Measurements from ENCODE around the gene GGA2.
"Not testable (repeated sequence)": the region's sequence is repeated elsewhere in the genome, so short reads cannot be mapped to it uniquely, and the experiment has no call there.

GGA2 gene

DNA sequence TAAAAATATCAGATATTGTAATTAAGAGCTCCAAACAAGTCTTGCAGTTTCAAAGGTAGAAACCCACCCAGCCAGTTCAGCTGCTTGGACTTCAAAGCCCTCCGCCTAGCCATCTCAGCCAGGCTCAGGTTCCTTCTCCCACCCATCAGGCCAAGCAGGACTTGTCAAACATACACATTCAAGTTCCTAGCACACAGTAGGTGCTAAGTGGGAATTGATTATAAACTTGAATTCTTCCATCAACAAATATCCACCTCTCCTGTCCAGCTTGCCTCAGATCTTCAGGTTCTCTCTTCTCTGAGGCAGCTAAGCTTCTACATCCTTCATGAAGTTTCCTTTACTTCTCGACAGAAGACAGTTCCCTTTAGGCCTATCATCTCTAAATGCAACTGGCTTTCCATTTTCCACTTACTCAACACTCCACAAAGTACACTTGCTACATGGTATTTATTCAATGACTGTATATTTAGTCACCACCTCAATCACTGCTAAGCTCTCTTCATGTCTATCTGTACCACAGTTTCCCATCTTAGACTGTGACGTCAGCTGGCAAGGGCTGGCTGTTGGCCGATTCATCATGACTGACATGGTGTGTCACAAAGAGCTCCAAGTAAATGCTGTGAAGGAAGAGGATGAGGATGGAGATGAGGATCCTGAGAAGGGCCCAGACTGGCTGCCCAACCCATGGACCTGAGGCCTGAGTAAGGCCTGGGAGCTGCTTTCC is 44.0 kb downstream of the GGA2 start:
- no peak for DNase-seq

- no peak for DNase-seq
These were observed 45.1 kb downstream of the GGA2 start for GRCh38 chr16:23465179-23465578.

DNA sequence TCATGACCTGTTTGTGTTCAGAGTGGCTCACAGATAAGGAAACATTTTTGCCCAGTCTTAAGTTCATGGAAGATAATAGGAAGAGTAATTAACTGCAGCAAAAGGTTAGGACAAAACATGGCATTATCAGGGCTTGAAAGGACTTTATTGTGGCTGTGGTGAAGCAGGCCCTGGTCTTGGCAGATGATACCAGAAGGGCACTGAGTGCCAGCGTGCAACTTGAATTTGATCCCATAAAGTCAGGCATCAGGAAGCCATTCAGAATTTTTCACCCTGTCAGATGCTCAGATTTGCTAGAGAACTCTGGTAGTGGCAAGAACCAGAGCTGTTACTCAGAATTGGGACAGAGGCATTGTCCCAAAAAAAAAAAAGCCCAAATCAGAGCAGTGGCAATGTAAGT is 46.1 kb downstream of the GGA2 start:
- DNase-seq, result no peak

- peak; percentile 31 for DNase-seq
These were observed 47.3 kb downstream of the GGA2 start for GRCh38 chr16:23462994-23463393.

DNA sequence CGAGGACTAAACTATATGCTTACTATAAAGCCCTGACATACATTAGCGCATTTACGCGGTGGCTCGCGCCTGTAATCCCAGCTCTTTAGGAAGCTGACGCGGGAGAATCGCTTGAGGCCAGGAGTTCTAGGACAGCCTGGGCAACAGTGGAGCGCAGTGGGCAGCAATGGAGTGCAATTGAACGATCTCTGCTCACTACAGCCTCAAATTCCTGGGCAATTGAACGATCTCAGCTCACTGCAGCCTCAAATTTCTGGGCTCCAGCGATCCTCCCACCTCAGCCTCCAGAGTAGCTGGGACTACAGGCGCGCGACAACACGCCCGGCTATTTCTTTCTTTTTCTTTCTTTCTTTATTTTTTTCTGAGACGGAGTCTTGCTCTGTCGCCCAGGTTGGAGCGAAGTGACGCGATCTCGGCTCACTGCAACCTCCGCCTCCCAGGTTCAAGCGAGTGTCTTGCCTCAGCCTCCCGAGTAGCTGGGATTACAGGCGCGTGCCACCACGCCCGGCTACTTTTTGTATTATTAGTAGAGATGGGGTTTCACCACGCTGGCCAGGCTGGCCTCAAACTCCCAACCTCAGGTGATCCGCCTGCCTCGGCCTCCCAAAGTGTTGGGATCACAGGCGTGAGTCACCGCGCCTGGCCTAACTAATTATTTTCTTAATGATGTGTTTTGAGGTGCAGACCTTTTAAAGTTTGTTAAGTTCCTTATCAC is 56.8 kb downstream of the GGA2 start:
- no peak for DNase-seq

DNA sequence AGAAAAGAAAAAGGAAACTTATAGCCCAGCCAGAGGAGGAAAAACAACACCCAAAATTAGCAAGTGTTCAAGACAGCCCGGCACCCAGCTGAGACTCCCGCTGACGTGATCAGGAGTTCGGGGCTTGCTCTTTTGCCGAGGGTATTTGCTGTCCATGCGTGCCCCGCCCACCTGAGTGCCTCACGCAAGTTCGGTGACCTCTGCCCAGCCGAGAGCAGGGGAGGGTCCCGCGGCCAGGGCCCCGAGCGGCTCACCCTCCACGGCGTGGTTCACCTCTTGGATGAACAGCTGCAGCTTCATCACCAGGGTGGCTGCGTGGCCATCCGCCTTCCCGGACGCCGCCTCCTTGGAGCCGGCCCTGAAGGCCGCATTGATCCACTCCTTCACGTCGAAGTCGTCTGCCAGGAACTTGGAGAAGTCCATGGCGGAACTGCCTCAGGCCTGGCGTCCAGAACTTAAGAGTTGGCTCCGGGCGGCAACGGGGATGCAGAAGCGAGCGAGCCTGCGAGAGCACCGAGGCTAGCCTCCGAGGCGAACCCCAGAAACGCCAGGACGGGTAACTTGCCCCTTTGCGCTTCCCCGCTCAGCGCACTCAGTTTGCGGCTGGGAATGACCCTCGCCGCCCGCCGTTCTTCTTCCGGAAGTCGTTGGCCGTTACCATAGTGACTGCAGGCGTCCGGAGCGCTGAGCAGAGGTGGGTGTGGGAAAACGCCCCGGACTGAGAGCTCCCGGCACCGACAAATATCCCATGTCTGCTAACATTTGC is 57.5 kb downstream of the GGA2 start, which contains the start of gene COG7:
COG7 (minus strand) TSS at position 618 of the 766 bp plus-strand sequence; CDS start at position 423, 195 bp downstream.
- DNase-seq, result peak; percentile 78

- DNase-seq, result no peak
These were observed 58.1 kb downstream of the GGA2 start for GRCh38 chr16:23452221-23452571.

- no peak for DNase-seq
These were observed 61.9 kb downstream of the GGA2 start for GRCh38 chr16:23448392-23448791.

DNA sequence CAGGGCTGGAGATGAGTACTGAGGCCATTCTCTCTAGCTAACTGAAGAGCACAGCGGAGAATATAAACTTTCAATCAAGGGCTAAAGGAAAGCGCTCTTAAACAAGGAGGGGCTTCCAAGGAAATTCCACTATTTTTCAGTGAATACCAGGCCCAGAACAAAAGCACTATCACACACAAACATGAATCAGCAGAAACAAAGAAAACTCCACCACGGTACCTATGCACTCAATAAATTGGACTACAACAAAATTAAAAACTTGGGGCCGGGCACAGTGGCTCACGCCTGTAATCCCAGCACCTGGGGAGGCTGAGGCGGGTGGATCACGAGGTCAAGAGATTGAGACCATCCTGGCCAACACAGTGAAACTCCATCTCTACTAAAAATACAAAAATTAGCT is 72.8 kb downstream of the GGA2 start:
- DNase-seq, result not testable (repeated sequence)

GRCh38 chr16:23436951-23437350 is 73.3 kb downstream of the GGA2 start:
- DNase-seq, result no peak

GRCh38 chr16:23435500-23435899 is 74.8 kb downstream of the GGA2 start:
- DNase-seq, result peak; percentile 34

DNA sequence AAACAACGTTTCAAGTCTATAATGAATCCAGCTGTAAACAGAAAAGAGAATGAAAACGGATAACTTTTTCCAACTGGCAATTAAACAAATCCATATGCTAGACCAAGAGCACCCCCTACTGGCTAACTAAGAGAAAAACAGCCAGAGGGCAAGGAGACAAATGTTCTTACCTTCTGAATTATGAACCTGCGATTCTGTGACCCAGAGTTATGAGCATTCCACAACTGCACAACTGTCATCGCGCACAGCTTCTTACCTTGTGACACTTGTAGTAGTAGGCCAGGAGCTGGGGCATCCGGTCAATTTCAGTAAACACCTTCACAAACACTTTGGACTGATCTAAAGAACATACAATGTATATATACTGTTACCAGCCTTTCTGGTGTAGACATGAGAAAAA is 75.9 kb downstream of the GGA2 start:
- peak; percentile 35 for DNase-seq

DNA sequence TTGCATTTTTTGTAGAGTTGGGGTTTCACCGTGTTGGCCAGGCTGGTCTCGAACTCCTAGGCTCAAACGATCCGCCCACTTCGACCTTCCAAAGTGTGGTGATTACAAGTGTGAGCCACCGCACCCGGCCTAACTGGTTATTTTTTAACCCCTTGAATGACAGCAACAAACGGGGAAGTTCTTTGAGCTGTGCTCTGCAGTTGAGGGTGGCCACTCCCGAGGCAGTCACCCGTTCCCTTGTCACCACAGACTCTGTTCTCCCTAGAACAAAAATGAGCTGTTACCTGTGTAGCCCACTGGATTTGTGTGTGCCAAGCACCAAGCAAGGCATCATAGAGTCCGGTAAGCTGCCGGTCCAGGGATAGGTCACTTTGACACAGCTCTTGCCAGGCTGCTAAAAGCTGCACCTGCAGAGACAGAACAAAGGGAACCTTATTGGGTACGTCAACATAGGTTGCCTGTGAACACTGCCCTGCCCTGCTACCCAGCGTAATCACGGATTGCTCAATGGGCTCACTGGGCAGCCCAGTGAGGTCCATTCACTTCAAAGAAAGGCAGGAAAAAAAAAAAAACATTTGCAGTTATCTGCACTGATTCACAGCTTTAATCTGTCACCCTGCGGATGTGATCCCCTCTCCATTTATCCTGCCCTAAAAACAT is 76.9 kb downstream of the GGA2 start:
- DNase-seq, result no peak

DNA sequence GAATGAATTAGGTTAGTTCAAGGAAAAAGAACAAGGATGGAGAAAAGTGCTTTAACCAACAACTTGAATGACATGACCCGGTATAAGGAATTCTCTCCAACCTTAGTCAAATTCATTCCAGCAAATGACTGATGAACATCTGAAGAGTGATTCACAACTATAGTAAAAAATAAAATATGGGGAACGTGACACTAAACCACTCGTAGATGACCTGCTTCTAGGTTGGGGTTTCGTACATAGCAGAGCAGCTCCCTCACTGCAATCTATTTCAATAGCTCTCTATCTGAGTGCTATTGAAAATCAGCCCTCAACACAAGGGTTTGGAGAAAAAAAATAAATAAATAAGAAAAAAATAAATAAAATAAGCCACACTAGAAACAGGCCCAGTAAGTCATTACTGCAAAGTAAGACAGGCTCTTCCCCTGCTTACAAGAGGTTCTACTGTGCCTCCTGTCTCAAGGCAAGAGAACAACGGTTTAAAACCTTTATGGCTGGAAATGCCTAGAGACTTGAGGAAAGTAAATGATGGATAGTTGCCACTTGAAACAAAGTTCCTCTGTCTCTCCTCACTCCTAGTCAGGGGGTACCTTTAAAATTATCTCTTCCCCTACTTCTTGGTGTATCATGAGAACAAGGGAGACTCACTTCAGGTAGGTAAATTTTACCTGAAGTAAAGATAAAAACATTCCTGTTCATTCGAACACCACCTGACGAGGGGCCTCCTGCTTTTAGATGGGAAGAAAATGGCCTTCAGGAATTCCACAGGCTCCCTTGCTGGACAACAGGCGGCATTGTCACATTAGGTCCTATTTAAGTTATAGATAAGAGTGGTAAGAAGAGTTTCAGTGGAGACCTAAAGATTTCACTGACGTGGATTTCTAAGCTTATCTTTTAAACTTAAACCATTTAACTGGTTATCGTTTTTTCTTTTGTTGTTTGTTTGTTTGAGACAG is 77.8 kb downstream of the GGA2 start:
- DNase-seq, result no peak

DNA sequence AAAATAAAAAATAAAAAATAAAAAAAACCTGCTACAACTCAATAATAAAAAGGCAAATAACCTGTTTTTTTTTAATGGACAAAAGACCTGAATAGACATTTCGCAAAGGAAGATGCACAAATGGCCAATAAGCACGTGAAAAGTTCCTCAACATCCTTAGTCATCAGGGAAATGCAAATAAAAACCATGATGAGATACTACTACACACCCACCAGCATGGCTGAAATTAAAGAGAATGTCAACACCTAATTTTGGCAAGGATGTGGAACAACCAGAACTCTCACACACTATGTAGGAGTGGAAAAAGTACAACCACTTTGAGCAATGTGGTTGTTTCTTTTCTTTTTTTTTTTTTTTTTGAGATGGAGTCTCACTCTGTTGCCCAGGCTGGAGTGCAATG is 81.9 kb downstream of the GGA2 start:
- DNase-seq, result no peak

DNA sequence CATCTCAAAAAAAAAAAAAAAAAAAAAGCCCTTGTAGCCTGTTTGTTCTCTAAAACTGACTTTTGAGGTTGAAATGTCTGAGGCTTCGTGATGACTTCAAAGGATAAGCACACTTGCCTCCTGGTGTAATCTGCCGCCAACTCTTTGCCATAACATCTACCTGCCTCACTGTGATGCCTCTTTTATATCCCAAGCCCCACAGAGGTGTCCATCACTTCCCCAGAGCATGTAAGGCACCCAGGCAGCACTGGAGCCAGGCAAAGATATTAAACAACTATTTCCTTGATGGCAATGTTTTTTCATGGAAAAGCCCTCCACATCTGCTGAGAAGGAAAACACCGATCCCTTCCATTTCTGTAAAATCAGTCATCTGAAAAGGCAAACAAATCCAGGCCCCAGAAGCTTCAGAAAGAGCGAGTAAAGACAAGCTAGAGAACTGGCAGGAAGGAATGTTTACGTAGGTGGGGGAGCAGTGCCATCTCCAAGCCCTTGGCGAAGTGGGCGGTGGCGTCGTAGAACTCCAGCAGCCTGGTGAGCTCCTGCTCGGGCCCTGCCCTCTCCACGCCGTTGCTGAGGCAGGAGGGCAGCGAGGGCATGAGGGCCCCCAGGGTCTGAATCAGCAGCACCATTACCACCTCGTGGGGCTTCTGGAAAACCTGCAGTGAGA is 85.9 kb downstream of the GGA2 start:
- peak; percentile 77 for DNase-seq

DNA sequence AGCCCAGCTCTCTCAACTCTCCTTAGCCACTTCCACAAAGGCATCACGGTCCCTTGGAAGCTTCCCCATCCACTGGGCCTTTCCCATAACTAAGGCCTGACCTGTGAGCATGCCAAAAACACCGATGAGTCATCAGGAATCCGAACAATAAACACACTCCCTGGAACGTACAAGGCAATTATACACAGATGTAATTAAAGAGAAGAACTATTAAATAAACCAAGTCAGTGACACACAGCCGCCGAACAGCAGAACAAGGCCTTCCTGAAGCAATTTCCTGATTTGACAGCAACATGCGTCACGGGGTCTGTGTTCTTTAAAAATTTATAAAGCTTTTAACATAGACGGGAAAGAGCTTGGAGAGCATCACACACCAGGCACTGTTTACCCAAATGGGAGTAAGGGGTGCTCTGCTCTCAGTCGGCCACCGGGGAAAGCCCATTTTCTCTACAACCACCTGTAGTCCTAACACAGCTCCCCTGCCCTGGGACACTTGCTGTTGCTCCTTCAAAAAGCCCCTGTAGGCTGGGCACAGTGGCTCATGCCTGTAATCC is 86.7 kb downstream of the GGA2 start:
- peak; percentile 79 for DNase-seq

GRCh38 chr16:23420011-23420410 is 90.3 kb downstream of the GGA2 start:
- DNase-seq, result no peak

DNA sequence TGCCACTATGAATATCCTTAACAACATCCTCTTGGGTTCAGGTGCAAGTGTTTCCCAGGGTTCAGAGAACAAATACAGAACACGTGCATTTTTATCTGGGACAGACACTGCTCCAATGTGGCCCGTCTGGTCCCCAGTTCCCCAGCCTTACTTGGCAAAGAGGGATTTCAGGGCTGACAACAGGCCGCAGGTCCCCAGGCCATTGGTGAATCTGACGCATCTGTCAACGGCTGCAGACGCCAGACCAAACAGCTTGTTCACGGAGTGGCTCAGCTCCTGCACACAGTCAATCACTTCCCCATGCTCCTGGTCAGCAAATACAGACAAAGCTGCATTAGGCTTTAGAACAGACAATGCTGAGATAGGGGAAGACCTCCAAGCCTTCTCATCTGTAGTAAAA is 93.5 kb downstream of the GGA2 start:
- no peak for DNase-seq

DNA sequence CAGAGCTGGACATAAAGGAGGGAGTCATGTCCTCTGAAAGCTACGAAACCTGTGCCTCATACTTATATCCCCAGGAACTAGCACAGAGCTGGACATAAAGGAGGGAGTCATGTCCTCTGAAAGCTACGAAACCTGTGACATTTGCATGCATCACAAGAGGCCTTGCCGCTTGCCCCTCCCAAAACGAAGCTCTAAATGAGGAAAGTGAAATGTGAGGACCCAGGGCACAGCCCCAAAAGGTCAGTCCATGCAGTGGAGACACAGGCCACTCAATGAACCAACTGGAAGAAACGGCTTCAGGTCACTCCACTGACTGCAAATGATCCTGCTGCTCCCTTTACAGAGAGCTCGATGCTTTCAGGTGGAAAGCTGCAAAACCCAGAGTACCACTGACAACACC is 95.6 kb downstream of the GGA2 start:
- DNase-seq, result no peak
